ENCODE measurements around the gene TENM4.

GRCh38 chr11:79060081-79060953 is 380.5 kb downstream of the TENM4 start:
- TF ChIP-seq CTCF (IDR thresholded peaks at IDR 0.05 in 2 of 3, conservative IDR thresholded peaks at IDR 0.05 in 1 of 3; ENCODE audit: control insufficient read depth in 2 of 3, extremely low read depth in 1 of 3, insufficient read depth in 1 of 3, low read depth in 3 of 3, low read length in 3 of 3) = no peak
- no peak for TF ChIP-seq EED (IDR thresholded peaks at IDR 0.05; ENCODE audit: low read depth)
- no peak for TF ChIP-seq BHLHE40 (IDR thresholded peaks at IDR 0.05; ENCODE audit: borderline replicate concordance in 1 of 2, low read depth in 2 of 2, low read length in 1 of 2)
